HFF-Myc (cell line): ENCODE results near the gene GPC5.

Experiments
- DNase-seq: peaks from one replicate; pipeline ENCODE4 v3.0.0-alpha.2; 2011; ENCODE audit warnings: low read depth; ENCODE audit errors: extremely low read depth
- H3K4me3 ChIP-seq: replicated peaks from 2 replicates; pipeline ENCODE4 v1.5.1; 2011; ENCODE audit warnings: low read depth, mild to moderate bottlenecking, control low read depth, low read length
- CTCF ChIP-seq: IDR thresholded peaks from 2 replicates; pipeline ENCODE4 v1.5.1; 2012; ENCODE audit warnings: mild to moderate bottlenecking, low read depth, low read length, control low read depth; ENCODE audit errors: missing control alignments

GPC5 gene

GRCh38 chr13:91644806-91645205 is 246.4 kb downstream of the GPC5 start:
- no peak for DNase-seq
- H3K4me3 ChIP-seq: no peak overlapping the region
- TF ChIP-seq CTCF: no peak

GRCh38 chr13:91647361-91647990 is 249.1 kb downstream of the GPC5 start:
- no peak for DNase-seq
- peak; percentile 11 for TF ChIP-seq CTCF
- H3K4me3 ChIP-seq: no peak overlapping the region

- TF ChIP-seq CTCF: no peak
- DNase-seq: no peak
- H3K4me3 ChIP-seq: no peak overlapping the region
Measured at GRCh38 chr13:91648012-91648411, 249.6 kb downstream of the GPC5 start.

GRCh38 chr13:91649456-91649855 is 251.0 kb downstream of the GPC5 start:
- no peak overlapping the region for H3K4me3 ChIP-seq
- no peak for DNase-seq
- TF ChIP-seq CTCF: no peak

- H3K4me3 ChIP-seq: no peak overlapping the region
- no peak for DNase-seq
- TF ChIP-seq CTCF: no peak
Measured at GRCh38 chr13:91652404-91653301, 254.2 kb downstream of the GPC5 start.

- H3K4me3 ChIP-seq: no peak overlapping the region
- DNase-seq: no peak
- no peak for TF ChIP-seq CTCF
Measured at GRCh38 chr13:91655731-91656130, 257.3 kb downstream of the GPC5 start.

- DNase-seq: no peak
- no peak overlapping the region for H3K4me3 ChIP-seq
- TF ChIP-seq CTCF: no peak
Measured at GRCh38 chr13:91657283-91657682, 258.9 kb downstream of the GPC5 start.
